H9 (cell line): ENCODE results near the gene SNPH. TPM values are rescaled to one million over a fixed set of nuclear protein-coding genes. Genes with fewer than 3 reads are reported as not detected.

ENCODE experiments used
- DNase-seq: peaks from one replicate; pipeline ENCODE4 v3.0.0-alpha.2; 2017
- H2AFZ ChIP-seq: one replicate; pipeline ENCODE4 v1.6.1; 2013; ENCODE audit warnings: mild to moderate bottlenecking, low read length, control low read depth, moderate library complexity
- H2AK5ac ChIP-seq: 2 replicates; pipeline ENCODE4 v1.6.1; 2013; ENCODE audit warnings: low read length, control low read depth, mixed read lengths; ENCODE audit not compliant: insufficient read length
- H2BK120ac ChIP-seq: one replicate; pipeline ENCODE4 v1.6.1; 2013; ENCODE audit warnings: low read depth, mild to moderate bottlenecking, low read length, control low read depth, inconsistent platforms; ENCODE audit not compliant: poor library complexity, severe bottlenecking
- H2BK12ac ChIP-seq: 2 replicates; pipeline ENCODE4 v1.6.1; 2013; ENCODE audit warnings: low read length, control low read depth, mixed read lengths, low read depth; ENCODE audit not compliant: insufficient read length
- H2BK15ac ChIP-seq: 2 replicates; pipeline ENCODE4 v1.6.1; 2013; ENCODE audit warnings: low read depth, low read length, control low read depth
- H2BK20ac ChIP-seq: one replicate; pipeline ENCODE4 v1.6.1; 2013; ENCODE audit warnings: low read depth, mild to moderate bottlenecking, low read length, control low read depth, inconsistent platforms; ENCODE audit not compliant: poor library complexity, severe bottlenecking
- H2BK5ac ChIP-seq: 2 replicates; pipeline ENCODE4 v1.6.1; 2013; ENCODE audit warnings: low read length, control low read depth, mixed read lengths; ENCODE audit not compliant: insufficient read length
- H3K14ac ChIP-seq: 2 replicates; pipeline ENCODE4 v1.6.1; 2013; ENCODE audit warnings: low read length, control low read depth; ENCODE audit not compliant: insufficient read depth
- H3K18ac ChIP-seq: 2 replicates; pipeline ENCODE4 v1.6.1; 2013; ENCODE audit warnings: low read depth, mild to moderate bottlenecking, mixed read lengths, low read length, control low read depth; ENCODE audit not compliant: insufficient read length
- H3K23ac ChIP-seq: 2 replicates; pipeline ENCODE4 v1.6.1; 2013; ENCODE audit warnings: low read length, control low read depth, mixed read lengths, low read depth; ENCODE audit not compliant: insufficient read length
- H3K23me2 ChIP-seq: 2 replicates; pipeline ENCODE4 v1.6.1; 2013; ENCODE audit warnings: low read depth, mild to moderate bottlenecking, mixed read lengths, low read length, control low read depth; ENCODE audit not compliant: insufficient read length, poor library complexity, severe bottlenecking
- H3K27ac ChIP-seq: 2 replicates; pipeline ENCODE4 v1.5.1; 2013; ENCODE audit warnings: low read length, control low read depth, mixed read lengths, low read depth; ENCODE audit not compliant: insufficient read length
- H3K27me3 ChIP-seq: 2 replicates; pipeline ENCODE4 v1.6.1; 2013; ENCODE audit warnings: low read length, control low read depth, inconsistent platforms; ENCODE audit not compliant: insufficient read depth
- H3K4ac ChIP-seq: 2 replicates; pipeline ENCODE4 v1.6.1; 2013; ENCODE audit warnings: low read depth, mild to moderate bottlenecking, control low read depth, inconsistent platforms, low read length, moderate library complexity
- H3K4me1 ChIP-seq: 2 replicates; pipeline ENCODE4 v1.6.1; 2013; ENCODE audit warnings: low read length, control low read depth, inconsistent platforms; ENCODE audit not compliant: insufficient read depth
- H3K4me2 ChIP-seq: 2 replicates; pipeline ENCODE4 v1.6.1; 2013; ENCODE audit warnings: low read length, control low read depth, mixed read lengths; ENCODE audit not compliant: insufficient read length, insufficient read depth
- H3K56ac ChIP-seq: 2 replicates; pipeline ENCODE4 v1.6.1; 2013; ENCODE audit warnings: low read depth, mild to moderate bottlenecking, mixed read lengths, low read length, control low read depth; ENCODE audit not compliant: insufficient read length
- H3K79me1 ChIP-seq: 2 replicates; pipeline ENCODE4 v1.6.1; 2013; ENCODE audit warnings: low read depth, mild to moderate bottlenecking, moderate library complexity, low read length, control low read depth, inconsistent platforms; ENCODE audit not compliant: insufficient read depth, poor library complexity, severe bottlenecking
- H3K79me2 ChIP-seq: 2 replicates; pipeline ENCODE4 v1.6.1; 2013; ENCODE audit warnings: low read length, control low read depth, inconsistent platforms; ENCODE audit not compliant: insufficient read depth
- H3K9ac ChIP-seq: 2 replicates; pipeline ENCODE4 v1.6.1; 2013; ENCODE audit warnings: low read length, control low read depth, mixed read lengths; ENCODE audit not compliant: insufficient read length; ENCODE audit errors: extremely low read depth
- H3K9me3 ChIP-seq: one replicate; pipeline ENCODE4 v1.6.1; 2013; ENCODE audit warnings: low read depth, low read length, inconsistent platforms; ENCODE audit not compliant: control insufficient read depth
- H3T11ph ChIP-seq: one replicate; pipeline ENCODE4 v1.6.1; 2013; ENCODE audit warnings: mild to moderate bottlenecking, low read length, control low read depth, inconsistent platforms
- H4K20me1 ChIP-seq: one replicate; pipeline ENCODE4 v1.6.1; 2013; ENCODE audit not compliant: control insufficient read depth, insufficient read length, insufficient read depth
- H4K5ac ChIP-seq: 2 replicates; pipeline ENCODE4 v1.6.1; 2013; ENCODE audit warnings: low read depth, mild to moderate bottlenecking, mixed read lengths, low read length, control low read depth; ENCODE audit not compliant: insufficient read length
- H4K8ac ChIP-seq: replicated peaks from 2 replicates; pipeline ENCODE4 v1.6.1; 2013; ENCODE audit warnings: low read length, control low read depth, mixed read lengths, low read depth; ENCODE audit not compliant: insufficient read length
- H4K91ac ChIP-seq: 2 replicates; pipeline ENCODE4 v1.6.1; 2013; ENCODE audit warnings: low read depth, mild to moderate bottlenecking, moderate library complexity, mixed read lengths, low read length, control low read depth; ENCODE audit not compliant: insufficient read length
- H3K27ac Mint-ChIP-seq, 3 experiments: 2 replicates in 2 of 3; 3 replicates in 1 of 3; pipeline ENCODE4 v1.8.0; 2020 to 2021; ENCODE audit warnings: mixed read lengths in 3 of 3, mild to moderate bottlenecking in 1 of 3, moderate library complexity in 1 of 3
- H3K27me3 Mint-ChIP-seq: 2 replicates; pipeline ENCODE4 v1.8.0; 2021; ENCODE audit warnings: low read depth, mild to moderate bottlenecking, moderate library complexity, mixed read lengths
- H3K36me3 Mint-ChIP-seq, 3 experiments: 2 replicates in 2 of 3; 3 replicates in 1 of 3; pipeline ENCODE4 v1.8.0; 2020 to 2021; ENCODE audit warnings: low read depth in 3 of 3, mixed read lengths in 3 of 3; ENCODE audit not compliant: insufficient read depth in 1 of 3
- H3K4me1 Mint-ChIP-seq, 2 experiments: 2 replicates each; pipeline ENCODE4 v1.8.0; 2020; ENCODE audit warnings: mixed read lengths in 2 of 2
- H3K4me3 Mint-ChIP-seq, 2 experiments: 2 replicates in 1 of 2; 3 replicates in 1 of 2; pipeline ENCODE4 v1.8.0; 2020 to 2021; ENCODE audit warnings: mild to moderate bottlenecking in 2 of 2, mixed read lengths in 2 of 2, moderate library complexity in 1 of 2
- H3K9me3 Mint-ChIP-seq, 2 experiments: 2 replicates in 1 of 2; 3 replicates in 1 of 2; pipeline ENCODE4 v1.8.0; 2020; ENCODE audit warnings: mild to moderate bottlenecking in 2 of 2, mixed read lengths in 2 of 2, moderate library complexity in 1 of 2
- CTCF ChIP-seq: fragments of 200-600 bp; sonication (generic); conservative IDR thresholded peaks from 3 replicates; pipeline ENCODE4 v1.8.0; 2021; ENCODE audit warnings: antibody characterized with exemption, mild to moderate bottlenecking
- WGBS: extraction: QIAGEN DNeasy Blood & Tissue Kit; methylation state at CpG from one replicate; pipeline ENCODE4 v1.1.7; 2013; ENCODE audit warnings: missing lambda C conversion rate, low lambda C conversion rate, mixed read lengths; ENCODE audit not compliant: insufficient read length; ENCODE audit errors: extremely low coverage; 5-methylcytosine and 5-hydroxymethylcytosine counted together
- total RNA-seq: library from RNA; stranded (reverse); gene quantifications from 2 replicates; pipeline ENCODE4 v1.2.1, GENCODE V29; 2021

The SNPH gene
- total RNA-seq, 1 experiment from 2014 or later, result 1.8 TPM

GRCh38 chr20:1273366-1273765 lies 7.3 kb downstream of the SNPH start:
- H3K27ac Mint-ChIP-seq, result peak overlapping the region in 1 of 3 experiments; percentile 34; a peak in 1 of 7 replicates
- Histone ChIP-seq H2BK20ac (no peak overlapping the region), H3K56ac (no peak overlapping the region), H4K5ac (no peak overlapping the region), H3K79me2 (no peaks in the 10 kb centered on the region), H2BK120ac (no peak overlapping the region), H3K4me2 (no peak overlapping the region), H3T11ph (no peak overlapping the region), H2BK15ac (no peak overlapping the region), H4K20me1 (peaks cover 2% of the 10 kb centered on the region), H3K4ac (no peak overlapping the region), H3K18ac (no peak overlapping the region), H4K8ac (no peak overlapping the region), H4K91ac (no peak overlapping the region), H3K27ac (no peak overlapping the region), H2BK12ac (no peak overlapping the region), H2AK5ac (no peak overlapping the region), H3K4me1 (no peaks in the 10 kb centered on the region), H2BK5ac (no peak overlapping the region), H2AFZ (no peak overlapping the region), H3K9ac (no peak overlapping the region), H3K79me1 (no peaks in the 10 kb centered on the region), H3K23ac (no peak overlapping the region), H3K9me3 (no peaks in the 10 kb centered on the region), H3K27me3 (no peaks in the 10 kb centered on the region), H3K14ac (no peak overlapping the region), H3K23me2 (no peaks in the 10 kb centered on the region)
- H3K4me3 Mint-ChIP-seq, result no peak overlapping the region
- H3K36me3 Mint-ChIP-seq, result no peaks in the 10 kb centered on the region
- H3K27me3 Mint-ChIP-seq, result peaks cover 2% of the 10 kb centered on the region
- WGBS, result no CpG with 5 or more reads among the region's 2 CpGs
- DNase-seq, result no peak
- no peak for TF ChIP-seq CTCF
- H3K9me3 Mint-ChIP-seq, result no peaks in the 10 kb centered on the region
- H3K4me1 Mint-ChIP-seq, result peaks cover 0 to under 1% of the 10 kb centered on the region in 2 experiments; a peak in 1 of 4 replicates
